Nephron progenitor cell (in vitro differentiated cells): ENCODE data around the gene DMD.
A peak's percentile ranks its signal among the peaks of the same experiment; 100 is the strongest.

Experiments
- DNase-seq: peaks from one replicate; pipeline ENCODE4 v3.0.0; 2021
- H3K27ac Mint-ChIP-seq: 2 replicates; pipeline ENCODE4 v1.8.0; 2021; ENCODE audit warnings: mild to moderate bottlenecking, moderate library complexity, mixed read lengths
- H3K27me3 Mint-ChIP-seq: 2 replicates; pipeline ENCODE4 v1.8.0; 2021; ENCODE audit warnings: mild to moderate bottlenecking, low read depth, mixed read lengths; ENCODE audit not compliant: poor library complexity
- H3K36me3 Mint-ChIP-seq: 2 replicates; pipeline ENCODE4 v1.8.0; 2021; ENCODE audit warnings: low read depth, mixed read lengths
- H3K4me1 Mint-ChIP-seq: 2 replicates; pipeline ENCODE4 v1.8.0; 2021; ENCODE audit warnings: mixed read lengths
- H3K4me3 Mint-ChIP-seq: 2 replicates; pipeline ENCODE4 v1.8.0; 2021; ENCODE audit warnings: mild to moderate bottlenecking, moderate library complexity, mixed read lengths
- H3K9me3 Mint-ChIP-seq: 2 replicates; pipeline ENCODE4 v1.8.0; 2021; ENCODE audit warnings: mild to moderate bottlenecking, moderate library complexity, mixed read lengths
- CTCF ChIP-seq: fragments of 200-600 bp; sonication (generic); IDR thresholded peaks from 2 replicates; pipeline ENCODE4 v1.5.0; 2021; ENCODE audit warnings: antibody characterized with exemption

The DMD gene

GRCh38 chrX:31506360-31506759 lies 1705.0 kb downstream of the DMD start:
- H3K9me3 Mint-ChIP-seq = peaks cover 13% of the 10 kb centered on the region

GRCh38 chrX:31500921-31501320 lies 1710.4 kb downstream of the DMD start:
- no peak overlapping the region for H3K4me3 Mint-ChIP-seq
- H3K9me3 Mint-ChIP-seq = peaks cover 27% of the 10 kb centered on the region
- peaks cover 6% of the 10 kb centered on the region for H3K4me1 Mint-ChIP-seq
- DNase-seq = no peak
- H3K27me3 Mint-ChIP-seq = no peaks in the 10 kb centered on the region
- no peak for TF ChIP-seq CTCF
- H3K36me3 Mint-ChIP-seq = no peaks in the 10 kb centered on the region
- H3K27ac Mint-ChIP-seq = no peak overlapping the region

More at GRCh38 chrX:31506360-31506759, 1705.0 kb downstream of the DMD start:
- H3K27me3 Mint-ChIP-seq = peaks cover 3% of the 10 kb centered on the region
- no peak overlapping the region for H3K4me3 Mint-ChIP-seq
- TF ChIP-seq CTCF = no peak
- H3K4me1 Mint-ChIP-seq = no peaks in the 10 kb centered on the region
- DNase-seq = no peak
- no peak overlapping the region for H3K27ac Mint-ChIP-seq
- no peaks in the 10 kb centered on the region for H3K36me3 Mint-ChIP-seq

- Mint-ChIP-seq H3K4me3 (no peak overlapping the region), H3K4me1 (peaks cover 6% of the 10 kb centered on the region), H3K36me3 (no peaks in the 10 kb centered on the region), H3K27ac (peak overlapping the region; percentile 62), H3K9me3 (peaks cover 30% of the 10 kb centered on the region), H3K27me3 (peaks cover 3% of the 10 kb centered on the region)
- no peak for TF ChIP-seq CTCF
- no peak for DNase-seq
These were observed 1712.2 kb downstream of the DMD start for GRCh38 chrX:31499109-31499508.

- Mint-ChIP-seq H3K36me3 (no peaks in the 10 kb centered on the region), H3K4me1 (peaks cover 6% of the 10 kb centered on the region), H3K9me3 (peaks cover 37% of the 10 kb centered on the region), H3K27me3 (peaks cover 3% of the 10 kb centered on the region), H3K27ac (peak overlapping the region; percentile 30), H3K4me3 (no peak overlapping the region)
- no peak for TF ChIP-seq CTCF
- no peak for DNase-seq
These were observed 1714.3 kb downstream of the DMD start for GRCh38 chrX:31497086-31497485.

- H3K36me3 Mint-ChIP-seq = no peaks in the 10 kb centered on the region
- H3K4me1 Mint-ChIP-seq = no peaks in the 10 kb centered on the region
- TF ChIP-seq CTCF = no peak
- H3K9me3 Mint-ChIP-seq = peaks cover 32% of the 10 kb centered on the region
- no peak overlapping the region for H3K4me3 Mint-ChIP-seq
- H3K27ac Mint-ChIP-seq = no peak overlapping the region
- no peaks in the 10 kb centered on the region for H3K27me3 Mint-ChIP-seq
- DNase-seq = no peak
These were observed 1723.4 kb downstream of the DMD start for GRCh38 chrX:31487951-31488350.

GRCh38 chrX:31483336-31483735 lies 1728.0 kb downstream of the DMD start:
- Mint-ChIP-seq H3K36me3 (no peaks in the 10 kb centered on the region), H3K27ac (no peak overlapping the region), H3K27me3 (no peaks in the 10 kb centered on the region), H3K4me3 (no peak overlapping the region), H3K4me1 (no peaks in the 10 kb centered on the region), H3K9me3 (peaks cover 31% of the 10 kb centered on the region)
- no peak for TF ChIP-seq CTCF
- no peak for DNase-seq
